HG03342 (cell line): ENCODE data around the gene TRIM17.

Experiments used
- ATAC-seq: cut with Tn5 transposase; IDR thresholded peaks from one replicate; pipeline ENCODE4 v1.9.1; 2021; ENCODE audit warnings: mild to moderate bottlenecking, moderate library complexity; ENCODE audit not compliant: unreplicated experiment

TRIM17 gene, protein sequence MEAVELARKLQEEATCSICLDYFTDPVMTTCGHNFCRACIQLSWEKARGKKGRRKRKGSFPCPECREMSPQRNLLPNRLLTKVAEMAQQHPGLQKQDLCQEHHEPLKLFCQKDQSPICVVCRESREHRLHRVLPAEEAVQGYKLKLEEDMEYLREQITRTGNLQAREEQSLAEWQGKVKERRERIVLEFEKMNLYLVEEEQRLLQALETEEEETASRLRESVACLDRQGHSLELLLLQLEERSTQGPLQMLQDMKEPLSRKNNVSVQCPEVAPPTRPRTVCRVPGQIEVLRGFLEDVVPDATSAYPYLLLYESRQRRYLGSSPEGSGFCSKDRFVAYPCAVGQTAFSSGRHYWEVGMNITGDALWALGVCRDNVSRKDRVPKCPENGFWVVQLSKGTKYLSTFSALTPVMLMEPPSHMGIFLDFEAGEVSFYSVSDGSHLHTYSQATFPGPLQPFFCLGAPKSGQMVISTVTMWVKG

DNA sequence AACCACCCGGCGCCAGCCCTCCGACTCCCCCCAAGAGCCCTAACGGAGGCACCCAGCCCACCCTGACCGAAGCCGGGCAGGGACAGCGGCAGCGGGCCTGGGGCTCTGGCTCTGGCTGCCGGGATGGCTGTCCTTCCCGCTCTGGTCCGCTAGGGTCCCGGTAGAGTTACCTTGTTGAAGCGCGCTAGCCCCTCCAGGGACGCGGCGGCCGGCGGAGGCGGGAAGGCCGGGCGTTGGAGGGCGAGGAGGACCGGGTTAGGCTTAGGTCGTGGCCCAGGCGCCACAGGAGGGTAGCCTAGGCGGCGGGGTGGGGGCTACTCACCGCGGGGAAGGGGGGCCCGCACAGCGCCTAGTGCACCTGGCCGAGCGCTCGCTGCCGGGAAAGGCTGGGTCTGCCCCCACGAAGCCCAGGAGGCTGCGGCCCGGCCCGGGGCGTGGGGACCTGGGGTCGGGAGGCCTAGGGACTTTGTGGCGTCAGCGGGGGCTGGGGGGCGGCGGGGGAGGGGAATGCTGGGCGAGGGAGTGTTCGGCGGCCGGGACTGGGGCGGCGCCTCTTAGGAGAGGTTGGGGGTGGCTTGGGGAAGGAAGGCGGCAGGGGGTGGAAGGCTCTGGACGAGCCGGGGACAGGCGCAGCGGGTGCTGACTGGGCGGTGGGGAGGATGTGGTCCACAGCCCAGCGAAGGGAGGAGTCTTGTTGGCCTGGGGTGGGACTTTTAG lies at the start of gene TRIM17:
TRIM17 (minus strand) TSS at position 645 of the 717 bp plus-strand sequence. CDS start 1,789 bp downstream, outside the sequence.
- no peak for ATAC-seq

DNA sequence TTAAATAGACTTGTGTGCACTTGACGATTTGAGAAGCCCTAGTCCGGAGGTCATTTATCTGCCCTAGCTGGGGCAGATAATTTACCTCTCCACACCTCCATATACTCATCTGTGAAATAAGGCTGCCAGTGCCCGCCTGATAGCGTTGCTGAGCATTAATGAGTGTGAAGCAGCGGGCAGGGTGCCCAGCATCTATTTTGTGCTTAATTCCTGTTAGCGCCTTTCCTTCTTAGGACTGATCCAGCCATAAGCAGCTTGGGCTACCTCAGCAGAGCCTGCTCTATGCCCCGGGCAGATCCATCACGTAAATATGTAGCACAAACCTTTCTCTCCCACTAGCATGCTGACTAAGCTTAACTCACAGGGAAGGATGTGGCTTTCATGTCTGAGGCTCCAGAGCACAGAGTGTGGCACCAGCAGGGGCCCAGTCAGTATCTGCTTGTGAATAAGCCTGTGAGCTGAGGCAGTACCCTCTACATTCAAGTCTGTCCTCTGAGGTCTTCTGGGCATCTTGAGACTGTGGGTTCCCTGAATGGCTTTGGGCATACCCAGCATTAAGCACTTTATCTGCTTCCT lies 49.0 kb upstream of the TRIM17 start:
- no peak for ATAC-seq

DNA sequence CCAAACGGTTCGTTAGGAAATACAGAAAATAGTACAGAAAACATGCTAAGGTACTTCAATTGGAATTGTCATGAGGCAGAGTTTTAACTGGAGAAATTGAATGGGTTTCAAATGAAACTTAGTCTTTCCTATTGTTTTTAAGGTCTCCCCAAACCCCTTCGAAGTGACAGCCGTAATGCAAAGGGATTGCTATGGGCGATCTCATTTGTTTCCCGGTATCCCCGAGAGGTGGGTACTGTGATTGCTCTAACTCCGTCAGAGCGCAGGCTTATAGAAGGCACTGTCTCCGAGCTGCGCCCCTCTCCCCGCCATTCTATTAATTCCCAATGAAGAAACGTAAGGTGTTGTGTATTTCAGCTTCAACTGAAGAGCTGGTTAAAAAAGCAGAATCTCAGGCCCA lies 48.5 kb upstream of the TRIM17 start:
- ATAC-seq, result no peak

DNA sequence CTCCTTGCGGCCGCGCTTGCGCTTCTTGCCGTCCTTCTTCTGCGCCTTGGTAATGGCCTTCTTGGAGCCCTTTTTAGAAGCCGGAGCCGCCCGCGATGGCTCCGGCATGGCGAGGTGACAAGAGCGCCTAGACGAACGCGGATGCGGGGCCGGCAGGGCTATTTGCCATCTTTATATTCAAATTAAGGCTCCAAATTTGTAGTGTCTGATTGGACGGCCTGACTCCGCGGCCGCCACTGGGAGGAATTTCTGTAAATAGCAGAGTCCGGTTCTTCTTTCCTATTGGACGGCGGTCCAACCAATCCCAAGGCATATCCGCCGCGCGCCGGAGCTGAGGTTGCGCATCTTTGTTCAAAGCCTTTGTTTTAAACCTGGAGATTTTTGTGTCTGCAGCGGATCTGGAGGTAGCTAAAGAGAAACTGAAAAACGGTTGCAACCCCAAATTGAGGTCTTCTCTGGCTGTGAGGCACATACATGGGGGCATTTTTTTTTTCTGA lies 47.9 kb upstream of the TRIM17 start:
- peak; percentile 85 for ATAC-seq

DNA sequence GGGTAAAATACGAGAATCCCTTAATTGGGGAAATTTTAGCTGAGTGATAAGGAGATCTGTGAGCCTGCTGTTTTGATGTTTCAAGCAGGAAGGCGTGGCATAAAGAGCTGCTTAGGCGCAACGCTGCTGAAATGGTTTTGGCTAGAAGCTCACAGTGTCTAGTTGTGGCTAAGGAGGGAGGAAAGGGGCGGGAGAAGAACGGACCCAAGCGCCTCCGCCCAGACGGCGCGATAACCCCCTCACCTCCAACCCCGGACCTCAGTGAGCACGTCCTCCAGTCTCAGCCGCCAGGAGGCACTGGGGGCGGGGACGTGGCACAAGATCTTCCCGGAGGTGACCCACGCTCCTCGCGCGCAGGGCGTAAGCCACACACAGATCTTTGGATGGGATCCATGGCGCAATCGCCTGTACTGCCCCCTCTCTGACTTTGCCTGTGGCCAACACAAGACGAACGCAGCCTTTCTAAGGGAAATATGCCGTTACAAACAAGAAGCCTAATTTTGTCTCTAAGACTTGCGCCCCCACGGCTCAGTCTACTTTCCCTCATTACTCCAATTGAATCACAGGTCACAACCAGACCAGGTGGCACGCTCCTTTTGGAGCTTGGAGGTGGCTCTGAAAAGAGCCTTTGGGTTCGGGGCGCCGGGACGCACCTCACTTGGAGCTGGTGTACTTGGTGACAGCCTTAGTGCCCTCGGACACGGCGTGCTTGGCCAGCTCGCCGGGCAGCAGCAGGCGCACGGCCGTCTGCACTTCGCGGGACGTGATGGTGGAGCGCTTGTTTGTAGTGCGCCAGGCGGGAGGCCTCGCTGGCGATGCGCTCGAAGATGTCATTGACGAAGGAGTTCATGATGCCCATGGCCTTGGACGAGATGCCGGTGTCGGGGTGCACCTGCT lies 47.1 kb upstream of the TRIM17 start:
- peak; percentile 49 for ATAC-seq

DNA sequence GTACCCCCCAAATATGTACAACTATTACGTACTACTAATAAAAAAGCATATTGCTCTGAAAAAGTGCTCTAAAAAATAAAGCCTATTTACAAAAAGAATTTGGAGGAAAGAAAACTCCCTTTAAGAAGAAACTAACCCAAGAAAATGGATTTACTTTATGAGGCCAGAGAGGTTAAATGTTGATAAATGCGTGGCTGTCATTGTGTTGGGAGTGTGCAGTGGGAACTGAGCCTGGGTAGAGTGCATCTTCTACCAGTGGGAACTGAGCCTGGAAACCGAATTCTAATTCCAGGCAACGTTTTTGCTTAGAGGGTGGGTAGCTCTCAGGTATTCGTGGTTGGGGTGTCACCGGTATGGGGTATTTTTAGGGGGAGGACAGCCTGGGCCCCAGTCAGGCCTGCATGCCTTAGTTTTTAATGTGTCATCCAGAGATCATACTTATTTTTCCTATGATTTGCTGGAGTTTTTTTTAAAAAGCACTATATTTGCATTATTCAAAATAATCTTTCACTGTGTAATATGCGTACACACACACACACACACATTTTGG lies 46.4 kb upstream of the TRIM17 start:
- no peak for ATAC-seq

DNA sequence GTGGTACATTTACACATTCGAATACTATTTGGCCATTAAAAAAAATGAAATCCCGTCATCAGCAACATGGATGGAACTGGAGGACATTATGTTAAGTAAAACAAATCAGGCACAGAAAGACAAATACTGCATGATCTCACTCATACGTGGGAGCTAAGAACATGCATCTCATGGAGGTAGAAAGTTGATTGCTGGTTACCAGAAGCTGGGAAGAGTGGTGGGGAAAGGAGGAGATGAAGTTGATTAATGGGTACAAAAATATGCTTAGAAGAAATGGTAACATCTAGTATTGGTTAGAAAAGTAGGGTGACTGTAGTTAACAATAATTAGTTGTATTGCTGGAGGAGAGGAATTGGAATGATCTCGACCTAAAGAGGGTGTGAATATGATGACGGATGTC lies 45.9 kb upstream of the TRIM17 start:
- no peak for ATAC-seq

DNA sequence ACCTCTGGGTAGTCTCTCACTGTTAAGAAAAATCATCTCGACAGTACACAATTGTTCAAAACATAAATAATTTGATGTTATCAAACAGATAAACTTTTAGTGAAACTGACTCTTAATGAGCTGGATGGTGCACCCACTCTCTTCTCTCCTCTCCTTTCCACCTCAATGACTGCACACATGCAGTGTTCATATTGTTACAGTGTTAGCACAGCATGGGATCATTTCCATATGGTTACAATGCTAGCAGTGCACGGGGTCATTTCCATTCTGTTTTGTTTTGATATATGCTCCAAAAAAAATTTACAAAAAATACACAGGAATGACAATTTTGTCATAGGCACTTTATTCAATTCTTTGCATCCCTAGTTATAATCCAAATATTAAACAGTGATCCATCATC lies 44.2 kb upstream of the TRIM17 start:
- ATAC-seq, result no peak

DNA sequence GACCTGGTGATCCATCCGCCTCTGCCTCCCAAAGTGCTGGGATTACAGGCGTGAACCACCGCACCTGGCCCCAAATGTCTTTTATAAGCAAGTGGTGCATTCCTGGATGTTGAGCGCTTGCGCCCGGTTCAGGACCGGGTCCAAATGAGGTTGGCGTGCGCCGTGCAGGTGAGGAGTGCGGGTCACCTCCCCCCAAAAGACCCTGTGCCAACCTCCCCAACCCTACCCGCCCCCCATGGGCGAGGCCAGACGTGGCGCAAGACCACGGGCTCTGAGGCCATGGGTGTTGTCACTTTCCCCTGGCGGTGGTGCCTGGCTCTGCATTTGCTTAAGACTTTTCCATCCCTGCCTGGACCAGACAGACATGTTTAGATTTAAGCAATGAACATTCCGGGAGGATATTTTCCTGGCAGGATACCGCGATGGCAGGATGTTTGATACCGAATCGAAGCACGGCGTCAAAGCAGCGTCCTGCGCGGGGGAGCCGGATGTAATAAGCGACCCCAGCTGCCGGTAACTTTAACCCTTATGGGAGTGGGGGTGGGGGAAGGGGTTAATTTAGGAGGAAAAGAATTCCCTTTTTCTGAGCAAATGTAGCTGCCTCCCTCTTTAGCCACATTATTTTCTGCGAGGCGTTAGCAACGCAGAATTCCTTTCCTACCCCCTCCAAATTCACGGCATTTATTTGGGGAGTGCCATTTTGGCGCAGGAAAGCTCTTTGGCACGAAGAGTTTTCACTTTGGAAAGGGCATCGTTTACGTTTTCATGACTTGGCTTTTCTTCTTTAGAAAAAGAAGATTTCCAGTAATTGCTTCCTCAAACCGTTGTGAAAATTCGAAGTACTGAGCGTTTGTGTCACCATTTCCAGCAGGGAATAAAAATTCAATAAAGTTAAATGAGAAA lies 42.7 kb upstream of the TRIM17 start:
- no peak for ATAC-seq

DNA sequence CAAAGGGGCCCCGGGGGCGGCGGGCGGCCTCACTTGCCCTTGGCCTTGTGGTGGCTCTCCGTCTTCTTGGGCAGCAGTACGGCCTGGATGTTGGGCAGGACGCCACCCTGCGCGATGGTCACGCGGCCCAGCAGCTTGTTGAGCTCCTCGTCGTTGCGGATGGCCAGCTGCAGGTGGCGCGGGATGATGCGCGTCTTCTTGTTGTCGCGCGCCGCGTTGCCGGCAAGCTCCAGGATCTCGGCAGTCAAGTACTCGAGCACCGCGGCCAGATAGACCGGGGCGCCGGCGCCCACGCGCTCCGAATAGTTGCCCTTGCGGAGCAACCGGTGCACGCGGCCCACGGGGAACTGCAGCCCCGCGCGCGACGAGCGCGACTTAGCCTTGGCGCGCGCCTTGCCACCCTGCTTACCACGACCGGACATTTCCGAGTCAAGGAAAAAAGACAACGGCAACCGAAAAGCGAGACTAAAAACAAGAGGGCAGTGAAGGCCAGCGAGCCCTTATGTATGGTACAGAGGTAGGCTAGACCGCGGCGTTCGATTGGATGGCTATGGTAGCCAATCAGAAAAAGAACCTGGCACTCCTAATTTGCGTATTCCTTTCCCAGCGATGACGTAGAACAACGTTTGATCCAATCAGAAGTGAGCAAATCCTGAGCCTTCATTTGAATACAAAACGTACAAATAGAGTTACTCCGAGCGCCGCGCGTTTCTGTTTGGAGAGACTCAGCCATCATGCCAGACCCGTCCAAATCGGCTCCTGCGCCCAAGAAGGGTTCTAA lies 40.9 kb upstream of the TRIM17 start:
- peak; percentile 80 for ATAC-seq

DNA sequence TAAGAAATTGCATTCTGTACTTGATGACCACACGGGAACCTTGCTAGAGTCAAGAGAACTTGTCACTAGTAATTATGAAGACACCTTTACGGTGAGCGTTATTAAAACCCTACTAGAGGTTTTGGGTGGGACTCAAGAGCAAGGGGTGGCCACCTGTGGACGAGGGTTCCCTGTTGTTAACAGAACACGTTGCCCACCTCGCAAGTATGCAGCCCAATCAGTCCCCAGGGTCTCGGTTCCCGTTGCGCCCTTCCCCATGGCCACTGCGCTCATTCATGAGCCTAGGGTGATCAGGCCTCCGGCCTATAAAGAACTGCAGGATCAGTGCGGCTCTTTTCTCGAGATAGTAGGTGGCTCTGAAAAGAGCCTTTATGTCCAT lies 40.3 kb upstream of the TRIM17 start:
- peak; percentile 4 for ATAC-seq

DNA sequence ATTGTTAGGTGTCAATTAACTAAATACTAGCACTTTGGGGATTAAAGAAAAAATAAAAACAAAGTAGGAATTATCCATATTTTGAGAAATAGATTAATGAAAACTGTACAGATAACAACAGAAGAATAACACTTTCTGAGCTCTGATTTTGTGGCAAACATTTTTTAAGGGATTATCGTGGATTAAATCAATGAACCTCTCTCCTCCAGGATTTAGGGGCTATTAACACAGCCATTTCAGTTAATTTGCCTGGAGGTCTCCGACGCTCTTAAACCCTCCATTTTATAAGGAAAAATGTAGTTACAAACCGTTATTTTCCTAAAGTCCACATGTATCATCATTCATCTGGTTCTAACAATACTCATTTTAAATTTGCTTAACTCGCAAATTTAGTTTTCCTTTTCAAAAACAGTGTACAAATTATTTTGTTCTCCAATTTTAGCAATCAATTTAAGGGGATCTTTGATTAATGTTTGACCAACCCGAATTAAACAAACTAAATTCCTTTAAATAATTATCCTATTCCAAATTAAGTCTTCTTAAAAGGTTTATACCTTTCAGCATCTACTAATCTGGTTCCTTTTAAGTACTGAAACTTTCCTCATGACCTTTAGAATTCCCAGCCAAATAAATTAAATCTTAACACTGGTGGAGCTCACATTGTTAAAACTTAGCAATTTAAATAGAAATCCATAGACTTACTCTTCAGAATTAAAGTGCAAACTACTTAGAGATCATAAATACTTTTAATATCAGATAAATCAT lies 39.8 kb upstream of the TRIM17 start:
- ATAC-seq, result no peak

DNA sequence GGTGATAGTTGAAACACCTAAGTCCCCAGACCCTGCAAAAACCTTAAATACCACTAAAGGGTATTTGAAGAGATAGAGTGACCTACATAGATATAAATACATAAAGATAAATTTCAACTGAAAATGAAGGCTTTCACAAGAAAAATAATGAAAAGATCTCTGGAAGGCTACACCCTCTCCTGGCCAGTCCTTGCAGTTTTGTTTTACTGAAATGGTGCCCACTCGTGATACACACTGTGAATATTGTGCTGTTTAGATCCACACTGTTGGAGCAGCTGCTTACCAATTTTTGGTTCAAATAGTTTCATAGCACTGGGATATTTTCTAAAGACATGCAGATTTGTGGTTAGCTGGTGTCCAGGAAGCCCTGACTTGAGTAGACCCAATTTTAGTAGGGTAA lies 39.1 kb upstream of the TRIM17 start:
- ATAC-seq, result no peak

DNA sequence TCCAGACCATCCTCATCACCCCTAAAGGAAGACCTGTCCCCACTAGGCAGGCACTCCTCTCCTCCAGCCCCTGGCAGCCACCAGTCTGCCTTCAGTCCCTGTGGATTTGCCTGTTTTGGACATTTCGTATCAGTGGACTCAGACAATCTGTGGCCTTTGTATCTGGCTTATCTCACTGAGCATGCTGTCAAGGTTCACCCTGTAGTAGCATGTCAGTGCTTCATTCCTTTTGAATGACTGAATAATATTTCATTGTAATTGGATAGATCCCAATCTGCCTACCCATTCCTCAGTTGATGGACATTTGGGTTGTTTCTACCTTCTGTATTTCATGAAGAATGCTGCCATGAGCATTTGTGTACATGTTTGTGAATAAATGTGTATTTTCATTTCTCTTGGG lies 37.6 kb upstream of the TRIM17 start:
- ATAC-seq, result no peak

DNA sequence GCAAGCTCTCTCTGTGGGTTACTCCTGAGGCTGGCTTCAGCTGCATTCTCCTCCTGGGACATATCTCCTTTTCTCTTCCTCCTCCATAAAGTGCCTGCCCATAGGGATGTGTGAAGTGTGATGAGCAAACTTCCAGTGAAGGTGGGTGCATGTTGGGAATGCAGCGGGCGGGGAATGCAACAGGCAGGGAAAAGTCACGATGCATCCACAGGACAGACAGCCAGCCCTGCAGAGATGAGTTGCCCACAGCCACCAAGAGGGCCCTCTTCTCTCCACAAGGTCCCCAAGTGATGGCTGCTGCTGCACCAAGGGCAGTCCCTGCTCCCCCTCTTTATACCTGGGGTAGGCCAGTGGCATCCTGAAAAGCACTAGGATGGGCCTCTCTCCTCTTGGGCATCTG lies 37.0 kb upstream of the TRIM17 start:
- ATAC-seq, result no peak

DNA sequence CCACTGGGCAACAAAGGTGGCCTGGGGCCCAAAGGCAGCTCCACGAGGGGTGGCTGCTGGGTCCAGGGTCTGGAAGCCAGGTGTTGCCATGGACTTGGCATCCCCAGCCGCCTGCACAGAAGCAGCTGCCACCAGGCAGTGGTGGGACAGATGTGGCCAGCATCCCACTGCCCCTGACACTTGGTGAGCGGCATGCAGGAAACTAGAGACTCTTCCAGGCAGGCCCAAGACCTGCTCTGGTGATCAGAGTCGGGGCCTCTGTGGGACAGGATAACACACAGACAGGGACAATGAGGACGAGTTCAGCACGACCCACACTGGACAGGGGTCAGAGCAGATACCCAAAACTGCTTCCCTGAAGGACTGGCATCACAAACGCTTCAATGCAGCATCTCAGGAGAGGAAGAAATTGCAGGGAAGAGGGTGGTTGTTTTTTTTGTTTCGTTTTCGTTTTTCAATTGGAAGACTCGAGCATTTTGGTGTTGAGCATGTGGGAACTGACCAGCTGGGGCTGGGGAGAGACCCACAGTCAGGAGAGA lies 36.4 kb upstream of the TRIM17 start:
- no peak for ATAC-seq

DNA sequence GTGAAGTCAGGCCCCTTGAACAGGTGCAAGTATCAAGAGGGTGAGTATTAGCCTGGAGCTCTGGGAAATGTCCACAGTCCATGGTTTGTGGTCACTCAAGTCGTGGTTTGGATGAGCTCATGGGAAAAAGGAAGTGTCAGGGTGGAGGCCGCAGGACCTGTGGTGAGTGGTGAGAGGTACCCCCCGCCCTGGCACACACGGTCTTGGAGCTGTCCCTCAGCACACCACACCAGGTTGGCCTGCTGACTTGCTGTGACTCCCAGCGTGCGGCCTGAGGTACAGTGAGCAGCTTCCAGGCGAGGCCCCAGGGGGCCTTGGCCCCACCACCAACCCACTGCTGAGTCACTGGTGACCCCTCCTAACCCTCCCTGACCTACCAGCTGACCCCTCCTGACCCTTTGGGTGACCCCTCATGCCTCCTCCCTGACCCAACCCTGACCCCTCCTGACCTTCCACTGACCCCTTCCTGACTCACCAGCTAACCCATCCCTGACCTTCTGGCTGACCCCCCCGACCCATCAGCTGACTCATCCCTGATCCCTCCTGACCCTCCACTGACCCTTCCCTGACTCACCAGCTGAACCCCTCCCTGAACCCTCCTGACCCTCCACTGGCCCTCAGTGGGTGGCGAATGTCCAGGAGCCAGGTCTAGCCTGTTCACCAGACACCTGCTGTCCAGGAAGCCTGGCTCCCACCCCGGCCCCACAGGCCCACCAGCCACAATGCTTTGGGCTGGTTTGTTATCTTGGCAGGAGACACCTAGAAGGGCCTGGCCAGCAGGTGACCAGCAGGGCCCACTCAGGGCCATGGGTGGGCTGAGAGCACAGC lies 35.7 kb upstream of the TRIM17 start:
- ATAC-seq, result no peak
